ENCODE results near the gene TPPP3. TPM values are rescaled to one million over a fixed set of nuclear protein-coding genes. Genes with fewer than 3 reads are reported as not detected.
"Not testable (repeated sequence)": the region's sequence is repeated elsewhere in the genome, so short reads cannot be mapped to it uniquely, and the experiment has no call there.

Gene TPPP3
- total and polyA plus RNA-seq, 4 donors: 7.2 to 51.9 (median 23.9) TPM

DNA sequence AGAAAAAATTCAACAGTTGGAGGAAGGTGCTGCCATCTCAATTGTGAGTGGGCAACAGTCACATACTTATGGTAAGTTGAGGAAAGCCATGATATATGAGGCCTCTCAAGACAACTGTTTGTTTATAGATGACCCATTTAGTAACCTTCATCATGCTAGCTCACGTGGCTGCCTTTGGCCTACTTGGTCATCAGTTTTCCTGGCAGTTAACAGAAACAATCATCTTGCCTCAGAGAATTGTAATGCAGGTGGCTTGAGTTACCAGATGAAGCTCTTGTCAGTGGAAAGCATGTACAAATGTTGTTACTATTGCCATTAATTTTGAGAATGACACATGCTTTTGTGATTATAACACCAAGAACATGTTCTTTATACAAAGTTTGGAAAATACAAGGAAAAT, 14.7 kb downstream of the TPPP3 start:
- Histone ChIP-seq H3K27me3 (ENCODE audit: control insufficient read depth in 1 of 2, insufficient read depth in 2 of 2, low read length in 1 of 2) (peaks cover 0 to 3% of the 10 kb centered on the region in 2 donors), H3K4me1 (ENCODE audit: control insufficient read depth in 1 of 2, insufficient read depth in 2 of 2, low read length in 2 of 2) (no peaks in the 10 kb centered on the region), H3K27ac (ENCODE audit: low read depth in 1 of 2, low read length in 2 of 2) (no peak overlapping the region), H3K36me3 (ENCODE audit: control insufficient read depth in 1 of 2, insufficient read depth in 2 of 2, low read length in 1 of 2) (no peaks in the 10 kb centered on the region), H3K4me3 (ENCODE audit: low read length in 2 of 2) (no peak overlapping the region), H3K9me3 (ENCODE audit: control insufficient read depth, low read length) (no peaks in the 10 kb centered on the region)
- no peak for DNase-seq
- intact Hi-C loops (cut with DNase I): no loop called here
- no peak for ATAC-seq (ENCODE audit: low FRiP score)
- 83 to 91% methylated on average over 1 of the region's 1 CpG for WGBS, 2 donors

DNA sequence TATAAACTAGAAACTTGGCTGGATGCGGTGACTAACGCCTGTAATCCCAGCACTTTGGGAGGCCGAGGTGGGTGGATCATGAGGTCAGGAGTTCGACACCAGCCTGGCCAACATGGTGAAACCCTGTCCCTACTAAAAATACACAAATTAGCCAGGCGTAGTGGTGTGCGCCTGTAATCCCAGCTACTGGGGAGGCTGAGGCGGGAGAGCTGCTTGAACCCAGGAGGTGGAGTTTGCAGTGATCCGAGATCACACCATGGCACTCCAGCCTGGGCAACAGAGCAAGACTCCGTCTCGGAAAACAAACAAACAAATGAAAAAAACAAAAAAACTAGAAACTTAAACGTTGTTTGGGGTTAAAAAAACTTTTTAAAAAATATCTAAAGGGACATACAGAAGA, 17.3 kb downstream of the TPPP3 start:
- WGBS, 2 donors: 89% methylated on average over 11 of the region's 11 CpGs
- intact Hi-C loops (cut with DNase I); ATAC-seq (ENCODE audit: low FRiP score): not testable (repeated sequence)

DNA sequence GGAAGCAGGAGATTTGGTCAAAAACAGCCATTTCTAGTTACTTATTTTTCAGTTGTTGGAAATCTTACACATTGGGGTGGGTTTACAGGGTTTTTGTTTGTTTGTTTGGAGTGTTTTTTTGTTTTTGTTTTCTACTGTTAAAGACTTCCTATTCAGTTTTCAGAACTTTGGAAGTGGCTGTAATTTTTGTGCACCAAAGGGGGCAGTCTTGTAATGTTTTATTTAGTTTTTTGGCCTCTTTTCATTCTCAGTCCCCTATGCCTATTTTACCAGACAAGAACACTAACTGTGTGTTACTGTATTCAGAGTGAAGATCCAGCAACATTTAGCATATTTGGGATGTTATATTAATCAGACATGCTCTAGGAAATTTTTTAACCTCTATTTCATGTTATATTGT, 20.6 kb downstream of the TPPP3 start:
- H3K4me3 ChIP-seq (ENCODE audit: low read length in 2 of 2): no peak overlapping the region
- H3K36me3 ChIP-seq (ENCODE audit: control insufficient read depth in 1 of 2, insufficient read depth in 2 of 2, low read length in 1 of 2): no peaks in the 10 kb centered on the region
- no peak for DNase-seq
- peaks cover 0 to 3% of the 10 kb centered on the region in 2 donors for H3K27me3 ChIP-seq (ENCODE audit: control insufficient read depth in 1 of 2, insufficient read depth in 2 of 2, low read length in 1 of 2)
- no peaks in the 10 kb centered on the region for H3K9me3 ChIP-seq (ENCODE audit: control insufficient read depth, low read length)
- H3K4me1 ChIP-seq (ENCODE audit: control insufficient read depth in 1 of 2, insufficient read depth in 2 of 2, low read length in 2 of 2): no peaks in the 10 kb centered on the region
- intact Hi-C loops (cut with DNase I): no loop called here
- ATAC-seq (ENCODE audit: low FRiP score): no peak
- H3K27ac ChIP-seq (ENCODE audit: low read depth in 1 of 2, low read length in 2 of 2): no peak overlapping the region

More for the DNA sequence above, 17.3 kb downstream of the TPPP3 start:
- H3K9me3 ChIP-seq (ENCODE audit: control insufficient read depth, low read length); H3K4me1 ChIP-seq (ENCODE audit: control insufficient read depth in 1 of 2, insufficient read depth in 2 of 2, low read length in 2 of 2); DNase-seq; H3K27me3 ChIP-seq (ENCODE audit: control insufficient read depth in 1 of 2, insufficient read depth in 2 of 2, low read length in 1 of 2); H3K4me3 ChIP-seq (ENCODE audit: low read length in 2 of 2); H3K27ac ChIP-seq (ENCODE audit: low read depth in 1 of 2, low read length in 2 of 2); H3K36me3 ChIP-seq (ENCODE audit: control insufficient read depth in 1 of 2, insufficient read depth in 2 of 2, low read length in 1 of 2): not testable (repeated sequence)

DNA sequence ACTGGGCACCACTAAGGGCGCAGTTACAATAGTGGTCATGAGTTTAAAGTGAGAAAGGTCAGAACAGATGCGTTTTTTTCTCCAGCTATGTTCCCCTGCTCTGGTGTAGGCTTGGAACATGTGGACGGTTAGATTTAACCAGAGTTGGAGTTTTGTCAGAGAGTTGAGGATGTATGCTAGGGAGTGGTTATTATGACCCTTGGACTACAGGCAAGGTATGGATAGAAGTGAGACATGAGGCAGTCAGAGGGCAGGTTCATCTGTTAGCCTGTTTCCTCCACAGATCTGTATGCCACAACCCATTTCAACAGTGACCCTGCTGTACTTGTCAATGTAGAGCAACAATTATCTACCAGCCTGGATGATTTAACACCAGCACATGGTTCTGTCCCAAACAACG, 22.6 kb downstream of the TPPP3 start:
- Histone ChIP-seq H3K36me3 (ENCODE audit: control insufficient read depth in 1 of 2, insufficient read depth in 2 of 2, low read length in 1 of 2) (no peaks in the 10 kb centered on the region), H3K4me3 (ENCODE audit: low read length in 2 of 2) (no peak overlapping the region), H3K27me3 (ENCODE audit: control insufficient read depth in 1 of 2, insufficient read depth in 2 of 2, low read length in 1 of 2) (no peaks in the 10 kb centered on the region), H3K27ac (ENCODE audit: low read depth in 1 of 2, low read length in 2 of 2) (no peak overlapping the region), H3K4me1 (ENCODE audit: control insufficient read depth in 1 of 2, insufficient read depth in 2 of 2, low read length in 2 of 2) (no peaks in the 10 kb centered on the region), H3K9me3 (ENCODE audit: control insufficient read depth, low read length) (no peaks in the 10 kb centered on the region)
- intact Hi-C loops (cut with DNase I): no loop called here
- WGBS, 2 donors: 81 to 83% methylated on average over 4 of the region's 4 CpGs
- DNase-seq: no peak
- ATAC-seq (ENCODE audit: low FRiP score): no peak

DNA sequence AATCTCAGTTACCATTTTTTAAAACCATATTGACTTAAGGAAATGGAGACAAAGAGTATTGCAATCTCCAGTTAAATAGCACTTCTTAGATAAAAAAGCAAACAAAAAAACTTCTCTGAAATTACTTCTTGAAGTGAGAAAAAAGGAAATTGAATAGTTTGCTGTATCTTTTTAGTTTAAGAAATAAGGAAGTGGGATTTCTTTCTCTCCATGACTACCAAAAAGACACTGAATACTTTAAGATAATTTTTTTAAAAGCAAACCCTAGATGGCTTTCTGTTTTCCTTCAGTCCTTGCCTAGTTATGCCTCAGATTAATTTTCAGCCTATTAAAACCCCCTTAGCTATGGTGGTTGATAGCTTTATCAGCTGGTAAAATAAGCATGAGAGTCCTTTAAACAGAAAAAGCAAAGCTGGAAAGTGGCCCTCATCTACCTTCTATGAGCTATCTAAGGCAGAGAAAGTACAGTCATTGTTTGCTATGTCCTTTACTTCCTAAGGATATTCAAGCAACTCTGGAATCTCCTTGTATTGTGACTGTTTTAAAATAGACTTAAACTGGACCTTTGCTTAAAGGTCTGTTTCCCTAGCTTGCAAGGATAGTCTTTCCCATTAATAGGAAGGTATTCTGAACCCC, 28.6 kb downstream of the TPPP3 start:
- H3K27me3 ChIP-seq (ENCODE audit: control insufficient read depth in 1 of 2, insufficient read depth in 2 of 2, low read length in 1 of 2): no peaks in the 10 kb centered on the region
- H3K36me3 ChIP-seq (ENCODE audit: control insufficient read depth in 1 of 2, insufficient read depth in 2 of 2, low read length in 1 of 2): no peaks in the 10 kb centered on the region
- ATAC-seq (ENCODE audit: low FRiP score): no peak
- intact Hi-C loops (cut with DNase I): no loop called here
- no peak overlapping the region for H3K27ac ChIP-seq (ENCODE audit: low read depth in 1 of 2, low read length in 2 of 2)
- no peaks in the 10 kb centered on the region for H3K9me3 ChIP-seq (ENCODE audit: control insufficient read depth, low read length)
- H3K4me3 ChIP-seq (ENCODE audit: low read length in 2 of 2): no peak overlapping the region
- no peak for DNase-seq
- H3K4me1 ChIP-seq (ENCODE audit: control insufficient read depth in 1 of 2, insufficient read depth in 2 of 2, low read length in 2 of 2): no peaks in the 10 kb centered on the region

DNA sequence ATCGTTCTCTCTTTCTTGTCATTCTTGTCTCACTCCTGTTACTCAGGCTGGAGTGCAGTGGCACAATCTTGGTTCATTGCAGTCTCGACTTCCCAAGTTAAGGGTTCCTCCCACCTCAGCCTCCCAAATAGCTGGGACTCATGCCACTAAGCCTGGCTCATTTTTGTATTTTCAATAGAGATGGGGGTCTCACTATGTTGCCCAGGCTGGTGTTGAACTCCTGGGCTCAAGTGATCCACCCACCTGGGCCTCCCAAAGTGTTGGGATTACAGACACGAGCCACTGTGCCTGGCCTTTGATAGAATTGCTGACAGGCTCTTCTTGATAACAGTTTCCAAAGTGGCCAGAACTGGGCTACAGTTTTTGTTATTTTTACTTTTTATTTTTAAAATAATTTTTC, 32.3 kb downstream of the TPPP3 start:
- no peaks in the 10 kb centered on the region for H3K36me3 ChIP-seq (ENCODE audit: control insufficient read depth in 1 of 2, insufficient read depth in 2 of 2, low read length in 1 of 2)
- no peak for ATAC-seq (ENCODE audit: low FRiP score)
- H3K9me3 ChIP-seq (ENCODE audit: control insufficient read depth, low read length): no peaks in the 10 kb centered on the region
- no peak overlapping the region for H3K4me3 ChIP-seq (ENCODE audit: low read length in 2 of 2)
- H3K27me3 ChIP-seq (ENCODE audit: control insufficient read depth in 1 of 2, insufficient read depth in 2 of 2, low read length in 1 of 2): no peaks in the 10 kb centered on the region
- H3K27ac ChIP-seq (ENCODE audit: low read depth in 1 of 2, low read length in 2 of 2): no peak overlapping the region
- no peaks in the 10 kb centered on the region for H3K4me1 ChIP-seq (ENCODE audit: control insufficient read depth in 1 of 2, insufficient read depth in 2 of 2, low read length in 2 of 2)
- intact Hi-C loops (cut with DNase I): no loop called here
- no peak for DNase-seq
- 76 to 83% methylated on average over 3 of the region's 3 CpGs for WGBS, 2 donors

DNA sequence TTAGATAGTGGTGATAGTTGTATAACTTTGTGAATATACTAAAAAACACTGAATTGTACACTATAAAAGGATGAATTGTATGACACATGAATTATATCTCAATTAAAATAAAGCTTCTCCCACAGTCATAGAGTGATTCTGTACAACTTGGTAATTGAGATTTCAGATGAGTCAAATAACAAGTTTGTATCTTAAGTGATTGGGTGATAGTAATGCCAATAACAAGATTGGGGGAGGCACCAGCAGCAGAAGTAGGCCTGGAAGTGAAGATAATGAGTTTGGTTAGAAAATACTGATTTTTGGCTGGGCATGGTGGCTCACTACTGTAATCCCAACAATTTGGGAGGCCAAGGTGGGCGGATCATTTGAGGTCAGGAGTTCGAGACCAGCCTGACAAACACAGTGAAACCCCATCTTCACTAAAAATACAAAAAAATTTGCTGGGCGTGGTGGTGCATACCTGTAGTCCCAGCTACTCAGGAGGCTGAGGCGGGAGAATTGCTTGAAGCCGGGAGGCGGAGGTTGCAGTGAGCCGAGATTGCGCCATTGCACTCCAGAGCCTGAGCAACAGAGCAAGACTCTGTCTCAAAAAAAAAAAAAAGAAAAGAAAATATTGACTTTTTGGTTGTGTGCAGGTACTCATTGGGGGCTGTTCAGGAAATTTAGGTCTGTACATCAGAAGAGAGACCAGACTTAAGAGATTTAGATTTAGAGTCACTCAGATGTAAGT, 33.6 kb downstream of the TPPP3 start:
- 93 to 96% methylated on average over 8 of the region's 8 CpGs for WGBS, 2 donors
- H3K27me3 ChIP-seq (ENCODE audit: control insufficient read depth in 1 of 2, insufficient read depth in 2 of 2, low read length in 1 of 2); H3K27ac ChIP-seq (ENCODE audit: low read depth in 1 of 2, low read length in 2 of 2); ATAC-seq (ENCODE audit: low FRiP score); H3K36me3 ChIP-seq (ENCODE audit: control insufficient read depth in 1 of 2, insufficient read depth in 2 of 2, low read length in 1 of 2); H3K9me3 ChIP-seq (ENCODE audit: control insufficient read depth, low read length); DNase-seq; H3K4me1 ChIP-seq (ENCODE audit: control insufficient read depth in 1 of 2, insufficient read depth in 2 of 2, low read length in 2 of 2); H3K4me3 ChIP-seq (ENCODE audit: low read length in 2 of 2); intact Hi-C loops (cut with DNase I): not testable (repeated sequence)

DNA sequence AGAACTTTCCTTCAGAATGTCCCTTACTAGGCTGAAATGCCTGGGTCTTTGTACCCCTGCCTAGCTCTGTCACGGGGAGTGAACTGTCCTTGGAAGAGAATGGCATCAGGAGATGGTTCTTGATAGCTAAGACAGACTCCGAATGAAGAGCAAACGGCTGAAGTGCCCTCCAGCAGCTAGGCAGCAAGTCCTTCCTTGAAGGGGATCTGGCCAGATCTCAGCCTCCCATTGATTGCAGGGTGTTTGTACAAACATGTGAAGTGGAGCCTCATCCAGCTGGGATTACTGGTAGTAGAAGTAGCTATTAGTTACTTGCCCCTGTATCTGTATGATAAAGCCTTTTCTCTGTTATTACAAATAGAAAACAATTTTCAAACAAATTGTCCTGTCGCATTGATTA, 35.7 kb downstream of the TPPP3 start:
- H3K4me3 ChIP-seq (ENCODE audit: low read length in 2 of 2): no peak overlapping the region
- H3K36me3 ChIP-seq (ENCODE audit: control insufficient read depth in 1 of 2, insufficient read depth in 2 of 2, low read length in 1 of 2): no peaks in the 10 kb centered on the region
- no peaks in the 10 kb centered on the region for H3K27me3 ChIP-seq (ENCODE audit: control insufficient read depth in 1 of 2, insufficient read depth in 2 of 2, low read length in 1 of 2)
- no peaks in the 10 kb centered on the region for H3K4me1 ChIP-seq (ENCODE audit: control insufficient read depth in 1 of 2, insufficient read depth in 2 of 2, low read length in 2 of 2)
- 61 to 67% methylated on average over 4 of the region's 4 CpGs for WGBS, 2 donors
- intact Hi-C loops (cut with DNase I): no loop called here
- DNase-seq (no peak), ATAC-seq (ENCODE audit: low FRiP score) (no peak)
- H3K27ac ChIP-seq (ENCODE audit: low read depth in 1 of 2, low read length in 2 of 2): no peak overlapping the region
- H3K9me3 ChIP-seq (ENCODE audit: control insufficient read depth, low read length): no peaks in the 10 kb centered on the region

DNA sequence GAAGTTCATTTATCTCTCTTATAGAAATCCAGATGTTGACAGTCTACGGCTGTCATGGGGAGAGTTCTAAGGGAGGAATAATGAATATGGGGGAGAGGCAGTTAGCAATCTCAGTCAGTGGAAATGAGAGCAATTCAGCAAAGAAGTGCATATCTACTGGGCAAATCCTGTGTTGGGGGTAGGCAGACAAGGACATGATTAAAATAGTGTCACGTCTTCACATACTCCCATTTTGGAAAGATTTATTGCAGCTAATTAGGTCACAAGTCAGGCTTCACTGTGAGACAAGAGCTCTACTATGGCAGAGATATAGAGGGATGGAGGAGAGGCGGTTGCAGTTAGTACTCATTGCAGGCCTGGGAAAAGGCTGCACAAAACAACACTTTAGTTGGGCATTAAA, 36.9 kb downstream of the TPPP3 start:
- H3K4me1 ChIP-seq (ENCODE audit: control insufficient read depth in 1 of 2, insufficient read depth in 2 of 2, low read length in 2 of 2): no peaks in the 10 kb centered on the region
- H3K36me3 ChIP-seq (ENCODE audit: control insufficient read depth in 1 of 2, insufficient read depth in 2 of 2, low read length in 1 of 2): no peaks in the 10 kb centered on the region
- no peak overlapping the region for H3K4me3 ChIP-seq (ENCODE audit: low read length in 2 of 2)
- no peaks in the 10 kb centered on the region for H3K9me3 ChIP-seq (ENCODE audit: control insufficient read depth, low read length)
- no peak for ATAC-seq (ENCODE audit: low FRiP score)
- WGBS, 2 donors: 65 to 66% methylated on average over 3 of the region's 3 CpGs
- intact Hi-C loops (cut with DNase I): no loop called here
- no peaks in the 10 kb centered on the region for H3K27me3 ChIP-seq (ENCODE audit: control insufficient read depth in 1 of 2, insufficient read depth in 2 of 2, low read length in 1 of 2)
- DNase-seq: no peak
- no peak overlapping the region for H3K27ac ChIP-seq (ENCODE audit: low read depth in 1 of 2, low read length in 2 of 2)
